ENCODE measurements around the gene MED13L. TPM values are rescaled to one million over a fixed set of nuclear protein-coding genes. Genes with fewer than 3 reads are reported as not detected.

MED13L gene
- total and polyA plus RNA-seq, 2 of the 8 experiments (the other 6 are each of a cell fraction or from before 2014, with no cell fraction given) = 15.9 to 51.7 TPM

- TF ChIP-seq CTCF (IDR thresholded peaks at IDR 0.05; ENCODE audit: control extremely low read depth in 1 of 3, insufficient read depth in 1 of 3, low read depth in 1 of 3, low read length in 3 of 3) (no peak), POU5F1 (IDR thresholded peaks at IDR 0.05; ENCODE audit: low read depth, low read length) (no peak), CREB1 (IDR thresholded peaks at IDR 0.05) (no peak), BACH1 (IDR thresholded peaks at IDR 0.05; ENCODE audit: low read length) (no peak), ASH2L (IDR thresholded peaks at IDR 0.05; ENCODE audit: low read length) (no peak)
These were observed 88.9 kb downstream of the MED13L start (continued) for GRCh38 chr12:116188581-116188980.
